ENCODE results near the gene NDUFB6.

Gene NDUFB6

GRCh38 chr9:32574858-32575257, 1.9 kb upstream of the NDUFB6 start (continued):
- TF ChIP-seq POU6F1 (CRISPR knock-in tag; IDR thresholded peaks at IDR 0.05; ENCODE audit: borderline replicate concordance, low read depth), result no peak

- TF ChIP-seq ESRRG (CRISPR knock-in tag; IDR thresholded peaks at IDR 0.05) (no peak), ZC3H10 (CRISPR knock-in tag; IDR thresholded peaks at IDR 0.05) (no peak), POU6F1 (CRISPR knock-in tag; IDR thresholded peaks at IDR 0.05; ENCODE audit: borderline replicate concordance, low read depth) (no peak), TCF4 (CRISPR knock-in tag; IDR thresholded peaks at IDR 0.05; ENCODE audit: borderline replicate concordance) (no peak), ZFP3 (CRISPR knock-in tag; IDR thresholded peaks at IDR 0.05) (no peak), SNAI2 (CRISPR knock-in tag; IDR thresholded peaks at IDR 0.05) (no peak), CSRNP3 (CRISPR knock-in tag; IDR thresholded peaks at IDR 0.05) (no peak), OSR1 (CRISPR knock-in tag; IDR thresholded peaks at IDR 0.05) (no peak), ARNTL (CRISPR knock-in tag; IDR thresholded peaks at IDR 0.05; ENCODE audit: borderline replicate concordance, low read depth) (no peak), BACH2 (CRISPR knock-in tag; IDR thresholded peaks at IDR 0.05; ENCODE audit: borderline replicate concordance) (no peak), RARB (CRISPR knock-in tag; IDR thresholded peaks at IDR 0.05) (no peak), PPARA (CRISPR knock-in tag; IDR thresholded peaks at IDR 0.05; ENCODE audit: borderline replicate concordance) (no peak), TSHZ2 (CRISPR knock-in tag; IDR thresholded peaks at IDR 0.05) (no peak), ZFP30 (CRISPR knock-in tag; IDR thresholded peaks at IDR 0.05) (no peak), GLIS3 (CRISPR knock-in tag; IDR thresholded peaks at IDR 0.05) (no peak), ISL1 (CRISPR knock-in tag; IDR thresholded peaks at IDR 0.05) (no peak), ZNF565 (CRISPR knock-in tag; conservative IDR thresholded peaks at IDR 0.05; ENCODE audit: low read depth) (no peak), ZNF8 (CRISPR knock-in tag; IDR thresholded peaks at IDR 0.05) (no peak)
- no peak for ATAC-seq
Measured at GRCh38 chr9:32573821-32574220, 862 bp upstream of the NDUFB6 start.

GRCh38 chr9:32571969-32572899, 725 bp downstream of the NDUFB6 start:
- ATAC-seq, result peak; percentile 95
- TF ChIP-seq CSDC2 (CRISPR knock-in tag; IDR thresholded peaks at IDR 0.05) (no peak), PATZ1 (CRISPR knock-in tag; IDR thresholded peaks at IDR 0.05; ENCODE audit: borderline replicate concordance) (no peak), RARB (CRISPR knock-in tag; IDR thresholded peaks at IDR 0.05) (no peak), ESRRG (CRISPR knock-in tag; IDR thresholded peaks at IDR 0.05) (no peak), GLIS3 (CRISPR knock-in tag; IDR thresholded peaks at IDR 0.05) (no peak), TCF4 (CRISPR knock-in tag; IDR thresholded peaks at IDR 0.05; ENCODE audit: borderline replicate concordance) (no peak), TSHZ2 (CRISPR knock-in tag; IDR thresholded peaks at IDR 0.05) (no peak), OSR1 (CRISPR knock-in tag; IDR thresholded peaks at IDR 0.05) (no peak), SNAI2 (CRISPR knock-in tag; IDR thresholded peaks at IDR 0.05) (no peak), ZNF8 (CRISPR knock-in tag; IDR thresholded peaks at IDR 0.05) (no peak), ISL1 (CRISPR knock-in tag; IDR thresholded peaks at IDR 0.05) (no peak), ZC3H10 (CRISPR knock-in tag; IDR thresholded peaks at IDR 0.05) (no peak), TOX (CRISPR knock-in tag; IDR thresholded peaks at IDR 0.05; ENCODE audit: borderline replicate concordance) (no peak), ZNF70 (CRISPR knock-in tag; IDR thresholded peaks at IDR 0.05) (no peak), POU6F1 (CRISPR knock-in tag; IDR thresholded peaks at IDR 0.05; ENCODE audit: borderline replicate concordance, low read depth) (no peak), PPARA (CRISPR knock-in tag; IDR thresholded peaks at IDR 0.05; ENCODE audit: borderline replicate concordance) (no peak)

Data from SK-N-SH treated with all-trans-retinoic acid at 6 μM for 48 hours (cell line).